Sigmoid colon (tissue), 4 donors: ENCODE data around the gene MEF2B.

ENCODE experiments used
- POLR2A ChIP-seq, 2 donors: fragments of 450-650 bp; IDR thresholded peaks; one replicate each; pipeline ENCODE4 v1.6.1; 2016; ENCODE audit warnings: antibody characterized with exemption in 2 of 2, mild to moderate bottlenecking in 2 of 2, moderate library complexity in 2 of 2
- POLR2AphosphoS5 ChIP-seq, 4 donors: sonication (generic); formaldehyde crosslinking; IDR thresholded peaks; one replicate each; pipeline ENCODE4 v1.6.1; 2017; ENCODE audit warnings: antibody characterized with exemption in 4 of 4
- TF ChIP-seq, protein P1 (sequence below), 4 experiments: fragments of 450-650 bp in 3 of 4; fragments of 200-600 bp in 1 of 4; IDR thresholded peaks; one replicate each; pipeline ENCODE4 v1.5.1; 2016 to 2019; ENCODE audit warnings: antibody characterized with exemption in 4 of 4, mild to moderate bottlenecking in 3 of 4, moderate library complexity in 2 of 4

DNA sequence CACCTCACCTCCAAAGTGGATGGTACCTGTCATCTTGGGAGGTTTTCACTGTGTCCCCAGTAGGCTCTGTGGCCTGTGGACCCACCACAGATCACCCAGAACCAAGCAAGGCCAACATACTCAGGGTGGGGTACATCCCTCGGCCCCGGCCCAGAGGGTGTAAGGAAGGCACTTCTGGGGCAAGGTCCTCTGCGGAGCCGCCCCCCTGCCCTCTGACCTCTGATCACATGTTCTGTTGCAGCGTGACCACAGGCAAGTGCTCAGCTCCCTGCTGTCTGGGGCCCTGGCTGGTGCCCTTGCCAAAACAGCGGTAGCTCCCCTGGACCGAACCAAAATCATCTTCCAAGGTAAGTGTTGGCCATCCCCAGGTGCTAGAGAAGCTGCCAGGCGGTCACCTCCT is 68.5 kb downstream of the MEF2B start:
- TF ChIP-seq POLR2AphosphoS5 (IDR thresholded peaks at IDR 0.05) (no peak), POLR2A (IDR thresholded peaks at IDR 0.05) (no peak)
- TF ChIP-seq, protein P1, sequence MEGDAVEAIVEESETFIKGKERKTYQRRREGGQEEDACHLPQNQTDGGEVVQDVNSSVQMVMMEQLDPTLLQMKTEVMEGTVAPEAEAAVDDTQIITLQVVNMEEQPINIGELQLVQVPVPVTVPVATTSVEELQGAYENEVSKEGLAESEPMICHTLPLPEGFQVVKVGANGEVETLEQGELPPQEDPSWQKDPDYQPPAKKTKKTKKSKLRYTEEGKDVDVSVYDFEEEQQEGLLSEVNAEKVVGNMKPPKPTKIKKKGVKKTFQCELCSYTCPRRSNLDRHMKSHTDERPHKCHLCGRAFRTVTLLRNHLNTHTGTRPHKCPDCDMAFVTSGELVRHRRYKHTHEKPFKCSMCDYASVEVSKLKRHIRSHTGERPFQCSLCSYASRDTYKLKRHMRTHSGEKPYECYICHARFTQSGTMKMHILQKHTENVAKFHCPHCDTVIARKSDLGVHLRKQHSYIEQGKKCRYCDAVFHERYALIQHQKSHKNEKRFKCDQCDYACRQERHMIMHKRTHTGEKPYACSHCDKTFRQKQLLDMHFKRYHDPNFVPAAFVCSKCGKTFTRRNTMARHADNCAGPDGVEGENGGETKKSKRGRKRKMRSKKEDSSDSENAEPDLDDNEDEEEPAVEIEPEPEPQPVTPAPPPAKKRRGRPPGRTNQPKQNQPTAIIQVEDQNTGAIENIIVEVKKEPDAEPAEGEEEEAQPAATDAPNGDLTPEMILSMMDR (IDR thresholded peaks at IDR 0.05), result no peak
